ENCODE data around the gene SLC38A3.
"Not testable (repeated sequence)": the region's sequence is repeated elsewhere in the genome, so short reads cannot be mapped to it uniquely, and the experiment has no call there.

The SLC38A3 gene

DNA sequence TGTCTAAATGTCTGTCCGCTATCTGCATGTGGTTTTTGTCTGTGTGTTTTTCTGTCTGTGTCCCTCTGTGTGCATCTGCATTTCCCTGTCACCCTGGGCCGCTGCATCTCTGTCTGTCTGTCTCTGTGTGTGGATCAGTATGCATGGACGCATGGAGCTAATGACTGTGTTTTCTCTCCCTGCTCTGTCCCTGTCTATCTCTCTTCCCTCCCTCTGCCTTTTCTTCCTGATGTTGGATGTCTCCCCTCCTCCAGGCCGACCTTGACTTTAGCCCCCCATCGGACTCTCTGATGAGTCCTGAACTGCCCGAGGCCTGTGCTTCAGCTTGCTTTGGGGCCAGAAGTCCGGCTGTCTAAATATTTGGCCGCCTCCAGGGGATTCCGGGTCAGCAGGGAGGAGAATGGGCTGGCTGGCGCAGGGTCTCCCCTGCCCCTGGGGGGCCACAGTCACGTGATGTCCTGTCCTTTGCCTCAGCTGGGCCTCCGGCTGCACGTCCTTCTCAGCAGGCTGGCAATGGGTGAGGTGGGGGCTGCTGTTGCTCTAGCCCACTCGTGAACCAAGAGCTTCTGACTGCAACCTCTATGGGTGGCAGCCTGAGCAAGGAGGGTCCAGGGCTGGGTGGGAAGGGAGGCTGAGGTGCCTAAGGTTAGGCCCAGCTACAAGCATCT is 3.7 kb downstream of the SLC38A3 start:
- Mint-ChIP-seq H3K4me3 (no peak overlapping the region), H3K27me3 (peaks cover 29% of the 10 kb centered on the region), H3K27ac (no peak overlapping the region), H3K4me1 (peaks cover 4% of the 10 kb centered on the region), H3K36me3 (ENCODE audit: low read depth) (no peaks in the 10 kb centered on the region), H3K9me3 (no peaks in the 10 kb centered on the region)
- DNase-seq = no peak
- no peak for ATAC-seq

DNA sequence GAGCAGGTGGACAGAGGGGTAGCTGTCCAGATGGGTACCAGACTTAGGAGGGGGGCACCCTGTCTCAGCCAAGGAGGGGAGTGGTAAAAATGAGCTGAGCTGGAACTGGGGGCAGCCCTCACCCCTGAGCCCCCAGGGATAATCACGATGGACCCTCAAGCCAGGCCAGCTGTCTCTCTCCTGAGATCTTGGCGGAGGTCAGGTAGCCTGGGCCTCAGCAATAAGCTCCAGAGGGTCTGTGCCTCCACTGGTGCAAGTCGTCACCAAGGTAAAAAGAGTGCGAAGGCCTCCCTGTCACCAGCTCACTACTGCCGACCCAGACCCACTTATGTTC is 5.1 kb downstream of the SLC38A3 start:
- peaks cover 19% of the 10 kb centered on the region for H3K27me3 Mint-ChIP-seq
- no peak overlapping the region for H3K4me3 Mint-ChIP-seq
- no peak overlapping the region for H3K27ac Mint-ChIP-seq
- DNase-seq = no peak
- H3K4me1 Mint-ChIP-seq = peaks cover 4% of the 10 kb centered on the region
- H3K9me3 Mint-ChIP-seq = no peaks in the 10 kb centered on the region
- ATAC-seq = no peak
- no peaks in the 10 kb centered on the region for H3K36me3 Mint-ChIP-seq (ENCODE audit: low read depth)

DNA sequence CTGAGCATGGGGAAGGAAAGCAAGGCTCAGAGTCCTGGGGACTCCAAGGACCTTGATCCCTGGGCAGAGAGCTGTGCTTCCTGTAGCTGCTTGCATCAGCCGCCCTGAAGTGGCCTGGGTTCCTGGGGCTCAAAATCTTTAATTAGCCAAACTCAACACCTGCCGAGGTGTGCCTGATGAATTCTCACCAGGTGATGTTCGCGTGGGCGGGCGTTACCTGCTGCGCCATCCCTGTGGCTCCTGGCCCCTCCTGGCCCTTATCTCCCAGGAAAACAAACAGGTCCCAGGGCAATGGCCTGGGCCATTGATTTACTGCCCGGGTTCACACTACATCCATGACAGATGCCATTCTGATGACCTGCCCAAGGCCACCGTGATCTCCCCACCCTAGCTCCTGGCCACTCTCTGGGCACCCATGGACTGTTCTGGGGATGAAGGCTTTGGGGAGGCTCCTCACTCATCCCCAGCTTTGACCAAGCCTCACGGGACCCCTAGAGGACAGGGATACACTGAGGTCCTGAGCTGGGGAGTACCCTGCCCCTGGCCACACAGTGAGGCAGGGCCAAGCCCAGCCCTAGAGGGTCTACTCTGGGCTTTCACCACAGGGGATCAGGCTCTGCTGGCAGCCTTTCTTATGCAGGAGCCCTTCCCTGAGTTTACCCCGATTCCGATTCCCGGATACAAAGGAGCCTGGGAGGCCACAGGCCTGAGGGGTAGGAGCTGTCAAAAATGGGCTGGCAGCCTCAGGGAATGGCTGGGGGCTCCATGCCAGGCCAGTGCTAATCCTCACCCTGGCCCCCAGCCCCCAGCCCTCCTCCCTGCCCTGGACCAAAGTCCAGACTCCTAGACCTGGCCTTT is 5.7 kb downstream of the SLC38A3 start:
- no peak for ATAC-seq
- H3K4me1 Mint-ChIP-seq = peaks cover 4% of the 10 kb centered on the region
- H3K4me3 Mint-ChIP-seq = no peak overlapping the region
- no peak overlapping the region for H3K27ac Mint-ChIP-seq
- no peaks in the 10 kb centered on the region for H3K36me3 Mint-ChIP-seq (ENCODE audit: low read depth)
- DNase-seq = no peak
- peaks cover 19% of the 10 kb centered on the region for H3K27me3 Mint-ChIP-seq
- no peaks in the 10 kb centered on the region for H3K9me3 Mint-ChIP-seq

DNA sequence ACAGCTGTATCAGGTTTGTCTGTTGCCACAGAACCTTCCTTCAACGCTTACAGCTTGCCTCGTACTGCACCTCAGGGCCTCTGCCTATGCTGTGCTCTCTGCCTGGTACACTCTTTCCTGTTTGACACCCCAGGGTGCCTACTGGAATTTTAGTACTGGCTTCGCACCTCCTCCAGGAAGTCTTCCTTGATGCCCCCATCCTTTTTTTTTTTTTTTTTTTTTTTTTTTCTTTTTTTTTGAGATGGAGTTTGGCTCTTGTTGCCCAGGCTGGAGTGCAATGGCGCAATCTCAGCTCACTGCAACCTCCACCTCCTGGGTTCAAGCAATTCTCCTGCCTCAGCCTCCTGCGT is 6.3 kb downstream of the SLC38A3 start:
- not testable (repeated sequence) for H3K27ac Mint-ChIP-seq; H3K36me3 Mint-ChIP-seq (ENCODE audit: low read depth); H3K9me3 Mint-ChIP-seq; ATAC-seq; H3K4me1 Mint-ChIP-seq; DNase-seq; H3K4me3 Mint-ChIP-seq
- H3K27me3 Mint-ChIP-seq = peaks cover 16% of the 10 kb centered on the region

DNA sequence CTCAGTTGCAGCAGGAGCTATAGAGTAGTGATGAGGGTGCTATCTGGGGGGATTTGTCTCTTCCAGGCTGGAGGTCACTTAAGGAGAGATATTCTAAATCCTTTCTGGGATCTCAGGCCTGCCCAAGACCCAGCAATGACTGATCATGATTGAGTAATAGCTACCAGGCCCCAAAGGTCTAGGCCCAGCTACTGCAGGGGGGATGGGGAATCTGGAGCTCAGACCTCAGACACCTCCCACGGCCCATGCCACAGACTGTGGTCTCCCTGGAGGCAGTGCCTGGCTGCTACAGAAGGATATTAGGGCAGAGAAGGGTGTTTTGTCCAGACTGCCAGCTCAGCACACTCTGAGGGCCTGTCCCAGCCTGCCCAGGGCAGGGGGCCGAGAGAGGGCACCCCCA is 6.9 kb downstream of the SLC38A3 start:
- peaks cover 10% of the 10 kb centered on the region for H3K27me3 Mint-ChIP-seq
- H3K4me1 Mint-ChIP-seq = peaks cover 4% of the 10 kb centered on the region
- H3K4me3 Mint-ChIP-seq = no peak overlapping the region
- H3K36me3 Mint-ChIP-seq (ENCODE audit: low read depth) = no peaks in the 10 kb centered on the region
- no peaks in the 10 kb centered on the region for H3K9me3 Mint-ChIP-seq
- peak; percentile 71 for DNase-seq
- peak; percentile 90 for ATAC-seq
- no peak overlapping the region for H3K27ac Mint-ChIP-seq

DNA sequence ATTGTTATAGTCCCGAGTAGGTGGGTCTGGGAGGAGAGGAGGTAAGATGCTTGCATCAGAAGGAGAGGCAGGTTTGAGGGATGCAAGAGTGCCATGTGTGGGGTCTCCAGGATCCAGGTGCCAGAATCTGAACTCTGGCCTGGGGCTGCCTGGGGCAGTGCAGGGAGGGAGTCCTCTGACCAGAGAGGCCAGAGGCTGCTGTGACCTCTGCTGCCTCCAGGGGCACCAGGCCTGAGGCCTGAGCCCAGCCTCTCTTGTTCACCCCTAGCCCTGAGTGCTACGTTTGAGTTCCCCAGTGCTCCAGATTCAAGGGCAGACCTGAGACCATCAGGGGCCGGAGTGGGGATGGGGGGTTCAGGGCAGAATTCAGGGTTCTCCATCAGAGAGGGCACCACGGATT is 7.4 kb downstream of the SLC38A3 start:
- Mint-ChIP-seq H3K27me3 (peaks cover 5% of the 10 kb centered on the region), H3K4me3 (no peak overlapping the region), H3K36me3 (ENCODE audit: low read depth) (no peaks in the 10 kb centered on the region), H3K9me3 (no peaks in the 10 kb centered on the region), H3K4me1 (peaks cover 4% of the 10 kb centered on the region), H3K27ac (no peak overlapping the region)
- DNase-seq (no peak), ATAC-seq (no peak)

DNA sequence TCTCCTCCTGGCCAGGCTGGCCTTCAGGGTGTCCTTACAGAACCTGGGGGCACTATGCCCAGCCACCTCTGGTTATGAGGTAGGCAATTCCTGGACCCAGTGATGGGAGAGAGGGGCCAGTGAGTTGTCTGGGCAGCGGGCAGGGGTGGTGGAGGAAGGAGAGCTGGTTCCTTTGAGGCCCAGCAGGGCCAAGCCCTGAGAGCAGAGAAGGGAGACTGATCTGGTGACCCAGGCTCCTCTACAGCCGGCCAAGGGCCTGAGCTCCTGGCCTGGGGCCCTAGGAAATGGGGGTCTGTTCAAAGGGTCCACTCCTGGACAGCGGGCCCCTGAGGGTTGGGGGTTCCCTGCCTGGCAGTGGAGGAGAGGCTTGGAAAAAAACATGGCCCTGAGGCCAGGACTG is 7.9 kb downstream of the SLC38A3 start:
- Mint-ChIP-seq H3K27me3 (peaks cover 5% of the 10 kb centered on the region), H3K36me3 (ENCODE audit: low read depth) (no peaks in the 10 kb centered on the region), H3K27ac (no peak overlapping the region), H3K4me1 (peaks cover 4% of the 10 kb centered on the region), H3K4me3 (no peak overlapping the region), H3K9me3 (no peaks in the 10 kb centered on the region)
- ATAC-seq (no peak), DNase-seq (no peak)

DNA sequence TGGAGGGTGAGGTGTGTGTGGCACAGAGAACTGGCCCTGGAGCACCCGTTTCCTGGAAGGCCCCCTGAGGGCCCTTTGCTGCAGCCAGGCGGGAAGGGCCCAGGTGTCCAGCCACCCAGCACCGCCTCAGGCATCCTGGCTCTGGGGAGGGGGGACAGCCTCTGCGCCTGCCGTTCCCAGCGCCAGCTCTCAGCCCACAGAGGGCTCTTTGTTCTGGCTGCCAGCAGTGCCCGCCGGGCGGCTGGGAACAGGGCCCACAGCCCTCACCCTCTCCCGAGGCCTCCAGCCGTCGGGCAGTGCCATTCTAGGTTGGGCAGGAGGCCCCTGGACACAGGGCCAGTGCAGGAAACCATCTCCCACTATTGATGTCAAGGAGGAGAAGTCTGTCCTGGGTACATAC is 8.3 kb downstream of the SLC38A3 start:
- peaks cover 4% of the 10 kb centered on the region for H3K4me1 Mint-ChIP-seq
- DNase-seq (no peak), ATAC-seq (no peak)
- H3K9me3 Mint-ChIP-seq = no peaks in the 10 kb centered on the region
- H3K27ac Mint-ChIP-seq = no peak overlapping the region
- no peaks in the 10 kb centered on the region for H3K36me3 Mint-ChIP-seq (ENCODE audit: low read depth)
- H3K4me3 Mint-ChIP-seq = no peak overlapping the region
- H3K27me3 Mint-ChIP-seq = peaks cover 5% of the 10 kb centered on the region

DNA sequence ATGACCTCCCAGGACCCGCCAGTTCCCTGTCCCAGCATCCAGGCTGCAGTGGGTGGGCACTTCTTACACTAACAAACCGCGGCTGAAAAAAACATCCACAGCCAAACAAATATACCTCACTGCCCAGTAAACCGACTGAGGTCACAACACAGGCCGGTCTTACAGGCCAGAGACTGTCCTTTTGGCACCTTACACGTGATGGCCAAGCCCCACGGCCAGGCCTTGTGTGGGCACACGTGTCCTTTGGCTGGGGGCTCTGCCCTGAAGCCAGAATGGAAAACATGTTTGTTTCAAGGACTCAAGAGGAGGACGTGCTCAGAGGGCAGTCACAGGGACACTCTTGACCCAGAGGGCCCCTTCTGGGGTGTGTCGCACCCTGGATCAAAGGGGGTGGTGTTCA is 9.8 kb downstream of the SLC38A3 start:
- DNase-seq = no peak
- H3K9me3 Mint-ChIP-seq = no peaks in the 10 kb centered on the region
- no peak for ATAC-seq
- H3K27ac Mint-ChIP-seq = no peak overlapping the region
- no peaks in the 10 kb centered on the region for H3K36me3 Mint-ChIP-seq (ENCODE audit: low read depth)
- no peaks in the 10 kb centered on the region for H3K27me3 Mint-ChIP-seq
- H3K4me3 Mint-ChIP-seq = no peak overlapping the region
- peaks cover 4% of the 10 kb centered on the region for H3K4me1 Mint-ChIP-seq

DNA sequence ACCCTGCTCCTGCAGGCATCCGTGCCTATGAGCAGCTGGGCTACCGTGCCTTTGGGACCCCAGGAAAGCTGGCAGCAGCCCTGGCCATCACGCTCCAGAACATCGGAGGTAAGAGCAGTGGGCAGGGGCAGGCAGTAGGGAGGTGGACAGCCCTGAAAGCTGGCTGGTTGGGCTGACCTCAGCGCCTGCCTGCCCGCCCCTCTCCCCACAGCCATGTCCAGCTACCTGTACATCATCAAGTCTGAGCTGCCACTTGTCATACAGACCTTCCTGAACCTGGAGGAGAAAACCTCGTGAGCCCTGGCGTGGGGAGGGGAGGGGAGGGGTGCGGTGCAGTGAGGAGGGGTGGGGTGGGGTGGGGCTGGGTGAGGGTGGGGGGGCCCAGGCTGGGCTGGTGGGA is 10.5 kb downstream of the SLC38A3 start:
- no peaks in the 10 kb centered on the region for H3K9me3 Mint-ChIP-seq
- DNase-seq = no peak
- H3K36me3 Mint-ChIP-seq (ENCODE audit: low read depth) = no peaks in the 10 kb centered on the region
- H3K27ac Mint-ChIP-seq = no peak overlapping the region
- no peak for ATAC-seq
- no peaks in the 10 kb centered on the region for H3K27me3 Mint-ChIP-seq
- no peak overlapping the region for H3K4me3 Mint-ChIP-seq
- peaks cover 4% of the 10 kb centered on the region for H3K4me1 Mint-ChIP-seq

DNA sequence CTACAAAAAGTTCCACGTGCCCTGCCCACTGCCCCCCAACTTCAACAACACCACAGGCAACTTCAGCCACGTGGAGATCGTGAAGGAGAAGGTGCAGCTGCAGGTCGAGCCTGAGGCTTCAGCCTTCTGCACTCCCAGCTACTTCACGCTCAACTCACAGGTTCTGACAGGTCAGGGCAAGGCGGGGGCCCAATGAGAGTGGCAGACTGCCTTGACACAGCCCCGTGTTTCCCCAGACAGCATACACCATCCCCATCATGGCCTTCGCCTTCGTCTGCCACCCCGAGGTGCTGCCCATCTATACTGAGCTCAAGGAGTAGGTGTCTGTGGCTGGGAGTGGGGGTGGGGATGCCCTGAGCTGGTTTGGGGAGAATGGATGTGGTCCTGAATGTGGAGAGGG is 12.6 kb downstream of the SLC38A3 start:
- DNase-seq = no peak
- no peak overlapping the region for H3K4me3 Mint-ChIP-seq
- ATAC-seq = no peak
- H3K27ac Mint-ChIP-seq = no peak overlapping the region
- H3K36me3 Mint-ChIP-seq (ENCODE audit: low read depth) = no peaks in the 10 kb centered on the region
- H3K4me1 Mint-ChIP-seq = no peaks in the 10 kb centered on the region
- H3K9me3 Mint-ChIP-seq = no peaks in the 10 kb centered on the region
- H3K27me3 Mint-ChIP-seq = no peaks in the 10 kb centered on the region

DNA sequence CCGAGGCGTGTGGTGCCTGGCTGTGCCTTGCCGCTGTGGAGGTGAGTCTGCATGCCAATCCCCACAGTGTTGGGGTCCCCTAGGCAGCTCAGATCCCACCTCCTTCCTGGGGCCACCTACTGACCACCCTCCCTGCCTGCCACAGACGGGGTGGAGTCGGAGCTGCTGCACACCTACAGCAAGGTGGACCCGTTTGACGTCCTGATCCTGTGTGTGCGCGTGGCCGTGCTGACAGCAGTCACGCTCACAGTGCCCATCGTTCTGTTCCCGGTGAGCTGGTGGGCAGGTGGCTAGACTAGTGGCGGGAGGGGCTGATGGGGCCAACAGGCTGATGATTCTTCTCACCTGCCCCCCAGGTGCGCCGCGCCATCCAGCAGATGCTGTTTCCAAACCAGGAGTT is 13.4 kb downstream of the SLC38A3 start:
- H3K4me3 Mint-ChIP-seq = no peak overlapping the region
- DNase-seq (no peak), ATAC-seq (no peak)
- H3K4me1 Mint-ChIP-seq = no peaks in the 10 kb centered on the region
- H3K27me3 Mint-ChIP-seq = no peaks in the 10 kb centered on the region
- no peak overlapping the region for H3K27ac Mint-ChIP-seq
- H3K9me3 Mint-ChIP-seq = no peaks in the 10 kb centered on the region
- no peaks in the 10 kb centered on the region for H3K36me3 Mint-ChIP-seq (ENCODE audit: low read depth)

DNA sequence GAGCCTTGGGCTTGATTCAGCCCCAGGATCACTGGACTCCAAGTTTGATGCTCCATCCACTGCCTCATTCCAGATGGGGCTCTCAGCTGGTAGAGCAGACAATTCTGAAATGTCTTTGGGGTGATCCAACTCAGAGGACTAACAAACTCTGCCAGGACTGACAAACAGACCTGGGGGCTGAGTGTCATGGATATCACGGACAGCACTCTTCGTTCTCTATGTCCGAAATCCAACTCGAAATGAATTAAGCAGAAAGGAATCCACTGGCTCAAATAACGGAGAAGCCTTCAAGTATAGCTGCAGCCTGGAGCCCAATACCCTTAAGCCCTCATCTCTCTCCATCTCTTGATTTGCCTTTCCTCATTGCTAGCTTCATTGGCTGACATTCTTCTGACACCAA is 14.2 kb downstream of the SLC38A3 start:
- Mint-ChIP-seq H3K9me3 (no peaks in the 10 kb centered on the region), H3K36me3 (ENCODE audit: low read depth) (no peaks in the 10 kb centered on the region), H3K27ac (no peak overlapping the region), H3K27me3 (peaks cover 3% of the 10 kb centered on the region), H3K4me1 (no peaks in the 10 kb centered on the region), H3K4me3 (no peak overlapping the region)
- DNase-seq (no peak), ATAC-seq (no peak)

DNA sequence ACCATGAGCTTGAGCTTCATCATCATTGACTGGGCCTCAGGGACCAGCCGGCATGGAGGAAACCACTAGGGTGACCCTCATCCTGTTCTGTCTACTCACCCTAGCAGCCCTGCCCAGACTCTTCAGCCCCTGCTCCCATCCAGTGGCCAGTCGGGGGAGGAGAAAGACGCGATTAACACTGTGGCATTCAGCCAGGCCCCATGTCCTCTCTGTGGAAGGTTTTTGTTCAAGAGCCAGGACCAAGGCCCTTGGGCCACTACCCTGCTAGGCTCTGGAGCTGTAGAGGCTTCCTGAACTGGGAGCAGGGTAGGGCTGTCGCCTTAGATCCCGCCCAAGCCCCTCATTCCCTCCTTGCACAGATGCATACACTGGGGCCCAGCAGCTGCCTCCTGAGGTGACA is 15.0 kb downstream of the SLC38A3 start:
- H3K27me3 Mint-ChIP-seq = peaks cover 8% of the 10 kb centered on the region
- no peak for DNase-seq
- ATAC-seq = no peak
- H3K27ac Mint-ChIP-seq = no peak overlapping the region
- no peaks in the 10 kb centered on the region for H3K4me1 Mint-ChIP-seq
- no peak overlapping the region for H3K4me3 Mint-ChIP-seq
- no peaks in the 10 kb centered on the region for H3K36me3 Mint-ChIP-seq (ENCODE audit: low read depth)
- H3K9me3 Mint-ChIP-seq = no peaks in the 10 kb centered on the region

DNA sequence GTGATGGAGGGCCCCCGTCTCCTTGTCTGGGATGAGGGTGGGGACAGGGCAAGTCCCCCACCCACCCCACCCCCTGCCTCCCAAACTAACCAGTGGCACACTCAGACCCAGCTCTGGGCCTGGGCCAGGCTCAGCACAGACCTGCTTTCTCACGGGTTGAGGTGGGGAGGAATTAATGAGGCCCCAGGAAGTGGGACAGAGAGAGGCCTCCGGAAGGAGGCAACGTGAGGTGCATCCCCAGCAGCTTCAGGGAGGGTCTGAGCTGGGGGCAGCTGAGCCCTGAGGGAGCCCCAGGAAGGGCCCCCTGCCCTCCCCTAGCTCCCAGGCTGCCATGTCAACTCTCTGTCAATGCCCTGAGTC is 16.0 kb downstream of the SLC38A3 start:
- DNase-seq (no peak), ATAC-seq (no peak)
- Mint-ChIP-seq H3K36me3 (ENCODE audit: low read depth) (no peaks in the 10 kb centered on the region), H3K27ac (no peak overlapping the region), H3K4me1 (peaks cover 7% of the 10 kb centered on the region), H3K4me3 (no peak overlapping the region), H3K9me3 (no peaks in the 10 kb centered on the region), H3K27me3 (peaks cover 8% of the 10 kb centered on the region)

All from activated naive CD8-positive, alpha-beta T cell treated with anti-CD3 and anti-CD28 coated beads, Interleukin-2, amount 50 U/mL, for 24 hours (primary cell).